PC-3 (cell line): Measurements from ENCODE around the gene ZNF354C. TPM values are rescaled to one million over a fixed set of nuclear protein-coding genes. Genes with fewer than 3 reads are reported as not detected.
A peak's percentile ranks its signal among the peaks of the same experiment; 100 is the strongest.

Source experiments
- ATAC-seq: fragments of 200-7000 bp; cut with Tn5 transposase; 2 replicates; pipeline ENCODE4 v1.9.1; 2020; ENCODE audit warnings: mild to moderate bottlenecking, moderate library complexity
- BruUV-seq: library from RNA; stranded (reverse); fragments of 400-500 nt; replicated peaks from 2 replicates; lab custom pipeline; 2021; lab: Mats Ljungman, UMichigan
- CTCF ChIA-PET: fragments of 300-600 bp; sonication (Branson Sonifier 250); formaldehyde crosslinking; loops from one replicate; lab custom pipeline; 2022; ENCODE audit warnings: antibody characterized with exemption; lab: Charles Lee
- POLR2A ChIA-PET: fragments of 300-600 bp; sonication (Branson Sonifier 250); formaldehyde crosslinking; loops from one replicate; lab custom pipeline; 2022; ENCODE audit warnings: antibody characterized with exemption; ENCODE audit not compliant: unreplicated experiment; lab: Charles Lee
- DNase-seq: peaks from one replicate; pipeline ENCODE4 v3.0.0-alpha.2; 2015
- H2AFZ ChIP-seq: fragments of 300-600 bp; sonication (generic); 2 replicates; pipeline ENCODE4 v1.6.0; 2016; ENCODE audit warnings: antibody characterized with exemption, low read length
- H3F3A ChIP-seq: fragments of 300-600 bp; sonication (generic); one replicate; pipeline ENCODE4 v1.6.0; 2017; ENCODE audit warnings: antibody characterized with exemption, low read length, control low read depth, mild to moderate bottlenecking; ENCODE audit not compliant: unreplicated experiment
- H3K27ac ChIP-seq: fragments of 300-600 bp; sonication (generic); 2 replicates; pipeline ENCODE4 v1.5.1; 2016; ENCODE audit warnings: mild to moderate bottlenecking, low read length
- H3K27me3 ChIP-seq: fragments of 300-600 bp; sonication (generic); 2 replicates; pipeline ENCODE4 v1.6.1; 2016; ENCODE audit warnings: low read length, mixed read lengths
- H3K36me3 ChIP-seq: fragments of 300-600 bp; sonication (generic); 2 replicates; pipeline ENCODE4 v1.6.1; 2016; ENCODE audit warnings: low read depth, mixed run types, low read length, mixed read lengths
- H3K4me1 ChIP-seq: fragments of 300-600 bp; sonication (generic); 2 replicates; pipeline ENCODE4 v1.5.1; 2016; ENCODE audit warnings: low read length; ENCODE audit not compliant: insufficient read depth
- H3K4me2 ChIP-seq: fragments of 300-600 bp; sonication (generic); 2 replicates; pipeline ENCODE4 v1.6.0; 2016; ENCODE audit warnings: low read length
- H3K4me3 ChIP-seq: fragments of 300-600 bp; sonication (generic); 2 replicates; pipeline ENCODE4 v1.5.1; 2016; ENCODE audit warnings: mild to moderate bottlenecking, low read length, mixed read lengths
- H3K79me2 ChIP-seq: fragments of 300-600 bp; sonication (generic); 2 replicates; pipeline ENCODE4 v1.6.1; 2017; ENCODE audit warnings: low read length, mixed read lengths
- H3K9ac ChIP-seq: fragments of 300-600 bp; sonication (generic); 2 replicates; pipeline ENCODE4 v1.6.0; 2016; ENCODE audit warnings: mild to moderate bottlenecking, low read length
- H3K9me2 ChIP-seq: fragments of 300-600 bp; sonication (generic); replicated peaks from 2 replicates; pipeline ENCODE4 v1.6.1; 2016; ENCODE audit warnings: mixed run types, low read length, mixed read lengths
- H3K9me3 ChIP-seq: fragments of 300-600 bp; sonication (generic); 2 replicates; pipeline ENCODE4 v1.6.1; 2016; ENCODE audit warnings: low read length, mixed read lengths
- H4K20me1 ChIP-seq: fragments of 300-600 bp; sonication (generic); 2 replicates; pipeline ENCODE4 v1.6.1; 2016; ENCODE audit warnings: low read length, mixed read lengths
- CTCF ChIP-seq: fragments of 300-600 bp; sonication (generic); conservative IDR thresholded peaks from 2 replicates; pipeline ENCODE4 v1.5.1; 2017; ENCODE audit warnings: antibody characterized with exemption, low read depth, mild to moderate bottlenecking, low read length
- EZH2 ChIP-seq: fragments of 300-600 bp; sonication (generic); IDR thresholded peaks from one replicate; pipeline ENCODE4 v1.6.1; 2017; ENCODE audit warnings: antibody characterized with exemption, mild to moderate bottlenecking, low read length; ENCODE audit not compliant: unreplicated experiment
- EZH2phosphoT487 ChIP-seq: fragments of 300-600 bp; sonication (generic); IDR thresholded peaks from 2 replicates; pipeline ENCODE4 v1.6.1; 2018; ENCODE audit warnings: mild to moderate bottlenecking, antibody characterized with exemption, low read length, borderline replicate concordance
- intact Hi-C: fragments of 100-400 bp; cut with micrococcal nuclease; formaldehyde crosslinking; loops from 2 replicates; pipeline ENCODE4 v1.9.0; 2023
- total RNA-seq: library from RNA; depleted of rRNA; stranded (reverse); fragments of >200 nt; gene quantifications from 2 replicates; pipeline ENCODE4 v1.2.3, GENCODE V29; 2014

Gene ZNF354C
- total RNA-seq, 1 experiment from 2014 or later, result not detected

- ATAC-seq (peak; percentile 13; the same call in 1 of the 2 replicates), DNase-seq (no peak)
- H3K4me1 ChIP-seq, result no peaks in the 10 kb centered on the region
- no peak overlapping the region for H3K9ac ChIP-seq
- intact Hi-C loops, result no loop called here
- POLR2A ChIA-PET, result no interaction called here
- no peak overlapping the region for H2AFZ ChIP-seq
- no TSS peak for BruUV-seq
- no peaks in the 10 kb centered on the region for H4K20me1 ChIP-seq
- H3K36me3 ChIP-seq, result no peaks in the 10 kb centered on the region
- no peaks in the 10 kb centered on the region for H3K9me3 ChIP-seq
- no peaks in the 10 kb centered on the region for H3K27me3 ChIP-seq
- no peak overlapping the region for H3K27ac ChIP-seq
- CTCF ChIA-PET, result no interaction called here
- TF ChIP-seq EZH2, result no peak
- TF ChIP-seq CTCF, result no peak
- no peak for TF ChIP-seq EZH2phosphoT487
- H3K4me2 ChIP-seq, result no peak overlapping the region
- H3K4me3 ChIP-seq, result no peak overlapping the region
- no peaks in the 10 kb centered on the region for H3K79me2 ChIP-seq
- H3F3A ChIP-seq, result no peaks in the 10 kb centered on the region
- no peaks in the 10 kb centered on the region for H3K9me2 ChIP-seq
These were observed 58.7 kb downstream of the ZNF354C start for GRCh38 chr5:179118756-179119414.

GRCh38 chr5:179119415-179120170 lies 59.4 kb downstream of the ZNF354C start:
- ATAC-seq (no peak), DNase-seq (no peak)
- H3F3A ChIP-seq, result no peaks in the 10 kb centered on the region
- H3K4me1 ChIP-seq, result no peaks in the 10 kb centered on the region
- H3K36me3 ChIP-seq, result no peaks in the 10 kb centered on the region
- no peak overlapping the region for H3K27ac ChIP-seq
- ChIA-PET POLR2A (no interaction called here), CTCF (no interaction called here)
- intact Hi-C loops, result no loop called here
- no peaks in the 10 kb centered on the region for H4K20me1 ChIP-seq
- no TSS peak for BruUV-seq
- H3K27me3 ChIP-seq, result no peaks in the 10 kb centered on the region
- H3K79me2 ChIP-seq, result no peaks in the 10 kb centered on the region
- no peak for TF ChIP-seq EZH2
- TF ChIP-seq EZH2phosphoT487, result no peak
- TF ChIP-seq CTCF, result no peak
- no peak overlapping the region for H3K4me3 ChIP-seq
- H3K4me2 ChIP-seq, result no peak overlapping the region
- no peaks in the 10 kb centered on the region for H3K9me3 ChIP-seq
- H3K9me2 ChIP-seq, result no peaks in the 10 kb centered on the region
- H3K9ac ChIP-seq, result no peak overlapping the region
- H2AFZ ChIP-seq, result no peak overlapping the region

GRCh38 chr5:179120421-179120861 lies 60.3 kb downstream of the ZNF354C start:
- intact Hi-C loops, result no loop called here
- H3F3A ChIP-seq, result no peaks in the 10 kb centered on the region
- no peaks in the 10 kb centered on the region for H3K4me1 ChIP-seq
- no peaks in the 10 kb centered on the region for H3K9me3 ChIP-seq
- H3K27me3 ChIP-seq, result no peaks in the 10 kb centered on the region
- BruUV-seq, result no TSS peak
- ATAC-seq, result no peak
- no peak overlapping the region for H3K9ac ChIP-seq
- H3K36me3 ChIP-seq, result no peaks in the 10 kb centered on the region
- no peak for TF ChIP-seq EZH2phosphoT487
- no peak for TF ChIP-seq EZH2
- no peak for TF ChIP-seq CTCF
- ChIA-PET POLR2A (no interaction called here), CTCF (no interaction called here)
- no peak overlapping the region for H3K4me3 ChIP-seq
- no peaks in the 10 kb centered on the region for H3K79me2 ChIP-seq
- no peaks in the 10 kb centered on the region for H3K9me2 ChIP-seq
- H2AFZ ChIP-seq, result no peak overlapping the region
- H3K27ac ChIP-seq, result no peak overlapping the region
- no peak overlapping the region for H3K4me2 ChIP-seq
- H4K20me1 ChIP-seq, result no peaks in the 10 kb centered on the region
- no peak for DNase-seq
